Prostate gland (tissue), 2 donors: ENCODE results near the gene SMIM38. TPM values are rescaled to one million over a fixed set of nuclear protein-coding genes. Genes with fewer than 3 reads are reported as not detected.

Experiments
- DNase-seq: peaks from one replicate; pipeline ENCODE4 v3.0.0-alpha.2; 2019; ENCODE audit warnings: low spot score
- H3K27ac ChIP-seq, 2 donors: fragments of 200-600 bp; sonication (generic); 2 replicates each; pipeline ENCODE4 v1.5.1; 2017 to 2019
- H3K27me3 ChIP-seq: fragments of 200-600 bp; sonication (generic); replicated peaks from 2 replicates; pipeline ENCODE4 v1.5.1; 2019; ENCODE audit not compliant: insufficient read depth
- H3K36me3 ChIP-seq, 2 donors: fragments of 200-600 bp; sonication (generic); 1 replicate in 1 of 2; 2 replicates in 1 of 2; pipeline versions ENCODE4 v1.5.1 to v1.8.1; 2017 to 2019
- H3K4me1 ChIP-seq: fragments of 200-600 bp; sonication (generic); replicated peaks from 2 replicates; pipeline ENCODE4 v1.5.1; 2019
- H3K4me3 ChIP-seq, 2 donors: fragments of 200-600 bp; sonication (generic); 2 replicates each; pipeline ENCODE4 v1.5.1; 2017 to 2019
- H3K9me3 ChIP-seq: fragments of 200-600 bp; sonication (generic); 2 replicates; pipeline ENCODE4 v1.5.1; 2017
- POLR2A ChIP-seq: fragments of 450-650 bp; IDR thresholded peaks from one replicate; pipeline ENCODE4 v1.6.1; 2016; ENCODE audit warnings: antibody characterized with exemption, mild to moderate bottlenecking
- POLR2AphosphoS5 ChIP-seq: sonication (generic); formaldehyde crosslinking; IDR thresholded peaks from one replicate; pipeline ENCODE4 v1.6.1; 2017; ENCODE audit warnings: antibody characterized with exemption
- WGBS: methylation state at CpG from one replicate; pipeline ENCODE4 v1.1.5; 2018; 5-methylcytosine and 5-hydroxymethylcytosine counted together
- intact Hi-C: fragments of 100-400 bp; cut with DNase I; formaldehyde crosslinking; loops from one replicate; pipeline ENCODE4 v1.14.2; 2022
- total RNA-seq, 2 donors: library from RNA; depleted of rRNA; stranded (reverse); fragments of >200 nt; gene quantifications; one replicate each; pipeline ENCODE4 v1.1.0, GENCODE V29; 2016
- TF ChIP-seq, protein P1 (sequence below), 4 experiments: fragments of 200-600 bp in 2 of 4; fragments of 450-650 bp in 2 of 4; sonication (generic) in 2 of 4; IDR thresholded peaks; 1 replicate in 3 of 4; 2 replicates in 1 of 4; pipeline ENCODE4 v1.5.1; 2016 to 2019; ENCODE audit warnings: antibody characterized with exemption in 4 of 4, mild to moderate bottlenecking in 2 of 4, moderate library complexity in 2 of 4

Gene SMIM38
- total RNA-seq, 2 donors from 2014 or later, result 2.8 to 3.9 TPM

DNA sequence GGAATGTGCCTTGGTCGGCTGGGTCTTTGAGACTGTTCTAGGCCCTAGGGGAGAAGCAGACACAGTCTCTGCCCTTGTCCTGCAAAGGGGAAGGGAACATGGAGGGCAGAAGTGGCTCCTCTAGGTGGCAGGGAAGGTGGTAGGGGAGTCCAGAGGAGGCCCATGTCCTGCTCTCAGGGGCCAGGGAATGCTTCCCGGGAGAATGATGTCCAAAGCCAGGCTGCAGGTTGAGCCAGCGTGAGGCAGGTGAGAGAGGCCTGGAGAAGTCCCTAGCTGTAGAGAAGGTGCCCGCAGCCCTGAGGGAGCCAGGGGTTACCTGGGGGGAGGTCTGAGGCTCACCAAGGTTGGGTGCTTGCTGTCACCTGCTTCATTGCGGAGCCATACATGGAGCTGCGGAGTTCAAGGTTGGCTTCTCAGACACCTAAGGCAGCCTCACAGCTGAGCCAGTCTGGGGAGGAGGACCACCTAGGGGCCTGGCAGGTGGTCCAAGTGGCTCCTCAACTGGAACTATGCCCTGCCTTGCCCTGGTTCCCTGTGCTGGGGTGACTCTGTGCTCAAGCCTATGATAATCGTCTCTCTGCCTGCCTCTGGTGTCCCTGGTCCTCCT, 46.1 kb downstream of the SMIM38 start:
- intact Hi-C loops, result no loop called here
- no peak overlapping the region for H3K27ac ChIP-seq
- H3K9me3 ChIP-seq, result no peaks in the 10 kb centered on the region
- DNase-seq, result no peak
- 87% methylated on average over 7 of the region's 7 CpGs for WGBS
- no peaks in the 10 kb centered on the region for H3K4me1 ChIP-seq
- H3K27me3 ChIP-seq, result no peaks in the 10 kb centered on the region
- H3K4me3 ChIP-seq, result no peak overlapping the region
- TF ChIP-seq POLR2A (no peak), POLR2AphosphoS5 (no peak)
- TF ChIP-seq, protein P1, sequence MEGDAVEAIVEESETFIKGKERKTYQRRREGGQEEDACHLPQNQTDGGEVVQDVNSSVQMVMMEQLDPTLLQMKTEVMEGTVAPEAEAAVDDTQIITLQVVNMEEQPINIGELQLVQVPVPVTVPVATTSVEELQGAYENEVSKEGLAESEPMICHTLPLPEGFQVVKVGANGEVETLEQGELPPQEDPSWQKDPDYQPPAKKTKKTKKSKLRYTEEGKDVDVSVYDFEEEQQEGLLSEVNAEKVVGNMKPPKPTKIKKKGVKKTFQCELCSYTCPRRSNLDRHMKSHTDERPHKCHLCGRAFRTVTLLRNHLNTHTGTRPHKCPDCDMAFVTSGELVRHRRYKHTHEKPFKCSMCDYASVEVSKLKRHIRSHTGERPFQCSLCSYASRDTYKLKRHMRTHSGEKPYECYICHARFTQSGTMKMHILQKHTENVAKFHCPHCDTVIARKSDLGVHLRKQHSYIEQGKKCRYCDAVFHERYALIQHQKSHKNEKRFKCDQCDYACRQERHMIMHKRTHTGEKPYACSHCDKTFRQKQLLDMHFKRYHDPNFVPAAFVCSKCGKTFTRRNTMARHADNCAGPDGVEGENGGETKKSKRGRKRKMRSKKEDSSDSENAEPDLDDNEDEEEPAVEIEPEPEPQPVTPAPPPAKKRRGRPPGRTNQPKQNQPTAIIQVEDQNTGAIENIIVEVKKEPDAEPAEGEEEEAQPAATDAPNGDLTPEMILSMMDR (IDR thresholded peaks at IDR 0.05), result no peak
- H3K36me3 ChIP-seq, result no peaks in the 10 kb centered on the region

DNA sequence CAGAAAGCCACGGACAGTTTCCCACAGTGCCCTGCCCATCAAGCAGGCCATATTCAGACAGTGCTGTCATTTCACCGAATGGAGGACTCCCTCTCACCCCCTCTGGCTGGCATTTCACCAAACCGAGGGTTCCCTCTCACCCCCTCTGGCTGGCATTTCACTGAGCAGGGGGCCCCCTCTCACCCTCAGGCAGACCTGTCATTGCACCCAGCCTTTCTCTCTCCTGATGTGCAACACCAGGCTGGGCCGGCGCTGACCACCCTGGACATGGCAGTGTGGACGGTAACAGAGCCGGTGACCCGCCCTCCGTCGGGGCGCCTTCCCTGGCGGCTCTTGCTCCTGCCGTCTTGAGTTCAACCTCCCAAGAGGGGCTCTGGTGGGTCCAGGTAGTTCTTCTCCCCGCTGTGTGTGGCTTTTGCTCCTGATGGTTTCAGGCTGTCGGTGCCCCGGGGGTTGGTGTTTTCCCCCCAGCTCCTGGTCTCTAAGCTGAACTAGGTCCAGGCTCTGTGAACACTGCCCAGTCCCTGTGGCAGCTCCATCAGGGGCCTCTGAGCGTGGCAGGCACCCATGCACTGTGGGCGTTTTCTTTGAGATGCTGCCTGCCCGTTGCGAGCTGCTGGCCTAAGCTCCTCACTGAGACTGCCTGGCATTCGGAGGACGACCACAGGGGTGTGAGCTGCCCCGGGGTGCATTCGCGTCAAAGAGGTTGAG, 46.9 kb downstream of the SMIM38 start:
- H3K27me3 ChIP-seq, result no peaks in the 10 kb centered on the region
- H3K9me3 ChIP-seq, result no peaks in the 10 kb centered on the region
- no peaks in the 10 kb centered on the region for H3K36me3 ChIP-seq
- H3K4me3 ChIP-seq, result no peak overlapping the region
- intact Hi-C loops, result no loop called here
- no peak for TF ChIP-seq POLR2AphosphoS5
- TF ChIP-seq, protein P1 (IDR thresholded peaks at IDR 0.05), result no peak
- TF ChIP-seq POLR2A, result no peak
- no peak for DNase-seq
- WGBS, result 93% methylated on average over 22 of the region's 25 CpGs
- no peaks in the 10 kb centered on the region for H3K4me1 ChIP-seq
- H3K27ac ChIP-seq, result no peak overlapping the region

DNA sequence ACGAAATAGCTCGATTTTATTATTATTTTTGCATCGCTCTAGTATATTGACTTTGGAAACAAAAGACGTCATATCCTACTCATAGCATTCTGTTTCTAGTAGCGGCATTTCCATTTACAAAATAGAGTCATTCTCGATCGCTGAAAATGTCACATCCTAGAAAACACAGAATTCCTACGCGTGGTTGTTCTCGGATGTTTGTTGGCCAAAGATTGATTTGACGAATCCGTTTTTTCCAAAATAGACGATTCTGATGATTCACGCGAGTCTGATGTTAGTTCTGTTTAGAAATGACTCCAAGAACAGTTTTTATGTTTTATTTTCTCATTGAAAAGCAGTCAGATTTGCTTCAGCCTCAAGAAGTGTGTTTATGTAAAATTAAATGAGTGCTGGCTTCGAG, 47.6 kb downstream of the SMIM38 start:
- Histone ChIP-seq H3K9me3 (no peaks in the 10 kb centered on the region), H3K4me1 (no peaks in the 10 kb centered on the region), H3K27me3 (no peaks in the 10 kb centered on the region), H3K27ac (no peak overlapping the region), H3K4me3 (no peak overlapping the region), H3K36me3 (no peaks in the 10 kb centered on the region)
- no peak for DNase-seq
- 87% methylated on average over 16 of the region's 16 CpGs for WGBS
- TF ChIP-seq, protein P1 (IDR thresholded peaks at IDR 0.05), result no peak
- no peak for TF ChIP-seq POLR2A
- no peak for TF ChIP-seq POLR2AphosphoS5
- intact Hi-C loops, result no loop called here

DNA sequence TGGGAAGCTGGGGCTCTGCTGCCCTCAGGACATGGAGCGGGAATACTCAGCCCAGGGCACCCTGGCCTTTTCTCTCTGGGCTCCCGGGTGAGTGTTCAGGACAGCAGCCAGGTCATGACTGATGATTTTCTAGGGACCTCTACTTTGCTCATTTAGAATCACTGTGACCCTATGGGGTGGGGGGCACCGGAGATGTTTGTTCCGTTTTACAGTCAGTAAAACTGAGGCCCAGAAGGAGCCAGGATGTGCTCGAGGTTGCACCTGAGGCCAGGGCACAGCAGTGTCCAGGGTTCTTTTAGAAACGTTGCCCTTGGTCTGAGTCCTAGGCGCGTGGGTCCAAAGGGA, 48.1 kb downstream of the SMIM38 start:
- no peak overlapping the region for H3K4me3 ChIP-seq
- H3K27ac ChIP-seq, result no peak overlapping the region
- WGBS, result 88% methylated on average over 8 of the region's 8 CpGs
- no peaks in the 10 kb centered on the region for H3K36me3 ChIP-seq
- intact Hi-C loops, result no loop called here
- no peaks in the 10 kb centered on the region for H3K27me3 ChIP-seq
- TF ChIP-seq POLR2AphosphoS5 (no peak), POLR2A (no peak)
- TF ChIP-seq, protein P1 (IDR thresholded peaks at IDR 0.05), result no peak
- no peaks in the 10 kb centered on the region for H3K9me3 ChIP-seq
- no peak for DNase-seq
- no peaks in the 10 kb centered on the region for H3K4me1 ChIP-seq
